CD4-positive, alpha-beta T cell treated with Interleukin-1 beta for 1 hour (primary cell): ENCODE results near the gene TRUB2.
"Not testable (repeated sequence)": the region's sequence is repeated elsewhere in the genome, so short reads cannot be mapped to it uniquely, and the experiment has no call there.

ENCODE experiments used
- DNase-seq, 2 donors: peaks; one replicate each; pipeline ENCODE4 v3.0.0-alpha.2; 2020 to 2022

TRUB2 gene

DNA sequence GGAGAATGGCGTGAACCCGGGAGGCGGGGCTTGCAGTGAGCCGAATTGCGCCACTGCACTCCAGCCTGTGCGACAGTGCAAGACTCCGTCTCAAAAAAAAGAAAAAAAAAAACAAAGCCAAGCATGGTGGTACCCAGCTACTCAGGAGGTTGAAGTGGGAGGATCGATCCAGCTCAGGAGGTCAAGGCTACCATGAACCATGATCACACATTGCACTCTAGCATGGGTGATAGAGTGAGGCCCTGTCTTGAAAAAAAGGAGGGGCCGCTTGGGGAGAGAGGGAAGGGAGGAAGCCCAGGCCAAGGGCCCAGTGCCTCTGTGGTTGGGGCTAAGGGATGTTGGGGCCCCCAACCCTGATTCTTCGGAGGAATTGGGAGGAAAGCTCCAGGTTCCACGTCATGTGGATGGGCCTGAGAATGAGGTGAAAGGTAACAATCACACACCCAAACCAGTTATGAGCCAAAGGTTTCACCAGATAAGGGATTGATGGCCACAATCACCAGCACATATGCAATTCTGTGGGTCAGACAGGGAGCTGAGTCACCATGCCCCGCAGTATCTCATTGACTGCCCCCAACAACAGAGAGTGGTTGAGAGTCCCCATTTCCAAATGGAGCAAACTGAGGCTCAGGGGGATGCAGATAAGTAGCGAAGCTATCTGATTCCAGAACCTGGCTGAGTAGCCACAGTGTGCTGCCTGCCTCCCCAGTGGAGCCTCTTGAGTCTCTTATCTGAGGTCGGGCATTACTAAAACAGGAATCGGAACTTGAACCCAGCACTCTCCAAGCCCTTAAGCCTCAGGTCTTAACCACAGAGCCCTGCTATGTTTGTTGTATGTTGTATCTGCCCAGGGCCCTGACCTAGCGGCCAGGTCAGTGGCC lies 25.7 kb downstream of the TRUB2 start:
- no peak for DNase-seq

DNA sequence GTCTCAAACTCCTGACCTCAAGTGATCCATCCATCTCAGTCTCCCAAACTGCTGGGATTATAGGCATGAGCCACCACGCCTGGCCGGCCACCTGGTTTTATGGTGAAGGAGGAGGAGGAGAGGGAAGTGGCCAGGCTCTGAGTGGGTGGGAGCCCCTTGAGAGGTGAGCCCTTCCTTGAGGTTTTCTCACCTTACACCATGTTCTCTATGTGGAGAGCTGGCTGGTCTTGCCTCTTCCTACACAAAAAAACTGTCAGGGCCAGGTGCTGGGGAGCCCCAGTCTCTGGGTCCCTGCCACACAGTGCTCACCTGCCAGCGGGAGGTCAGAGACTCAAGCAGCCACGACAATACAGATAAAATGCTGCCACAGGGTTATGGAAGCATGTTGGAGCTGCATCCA lies 28.1 kb downstream of the TRUB2 start:
- DNase-seq = no peak

DNA sequence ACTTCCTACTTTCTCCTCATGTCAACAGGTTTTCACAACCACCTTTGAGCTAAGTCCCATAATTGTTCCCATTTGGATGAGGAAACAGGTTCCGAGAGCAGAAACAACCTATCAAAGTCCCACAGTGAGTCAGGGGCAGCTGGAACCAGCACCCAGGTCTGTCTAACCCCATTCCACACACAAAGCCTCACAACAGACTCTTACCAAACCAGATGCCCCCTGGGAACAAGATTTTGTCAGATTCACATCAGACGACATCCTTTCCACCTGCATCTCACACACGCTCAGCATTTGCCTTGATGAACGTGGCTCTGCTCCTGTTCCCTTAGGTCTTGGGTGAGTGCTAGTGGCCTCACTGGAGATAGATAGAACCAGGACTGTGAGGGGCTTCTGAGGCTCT lies 29.2 kb downstream of the TRUB2 start:
- no peak for DNase-seq

DNA sequence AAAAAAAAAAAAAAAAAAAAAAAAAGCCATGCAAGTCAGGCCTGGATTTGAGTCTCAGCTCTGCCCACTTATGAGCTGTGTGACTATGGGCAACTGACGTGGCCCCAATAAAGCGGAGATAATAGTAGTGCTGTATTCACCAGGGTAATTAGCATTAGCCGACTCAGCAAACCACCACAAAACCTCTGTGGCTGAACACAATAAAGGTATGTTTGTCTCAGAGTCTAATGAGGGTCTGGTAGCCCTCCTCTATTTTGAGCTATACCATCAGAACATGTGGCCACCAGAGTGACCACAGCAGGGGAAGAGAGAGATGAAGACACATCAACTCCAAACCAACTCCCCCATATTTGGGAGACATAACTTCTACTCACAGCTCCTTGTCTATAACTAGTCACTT lies 30.2 kb downstream of the TRUB2 start:
- DNase-seq = no peak

DNA sequence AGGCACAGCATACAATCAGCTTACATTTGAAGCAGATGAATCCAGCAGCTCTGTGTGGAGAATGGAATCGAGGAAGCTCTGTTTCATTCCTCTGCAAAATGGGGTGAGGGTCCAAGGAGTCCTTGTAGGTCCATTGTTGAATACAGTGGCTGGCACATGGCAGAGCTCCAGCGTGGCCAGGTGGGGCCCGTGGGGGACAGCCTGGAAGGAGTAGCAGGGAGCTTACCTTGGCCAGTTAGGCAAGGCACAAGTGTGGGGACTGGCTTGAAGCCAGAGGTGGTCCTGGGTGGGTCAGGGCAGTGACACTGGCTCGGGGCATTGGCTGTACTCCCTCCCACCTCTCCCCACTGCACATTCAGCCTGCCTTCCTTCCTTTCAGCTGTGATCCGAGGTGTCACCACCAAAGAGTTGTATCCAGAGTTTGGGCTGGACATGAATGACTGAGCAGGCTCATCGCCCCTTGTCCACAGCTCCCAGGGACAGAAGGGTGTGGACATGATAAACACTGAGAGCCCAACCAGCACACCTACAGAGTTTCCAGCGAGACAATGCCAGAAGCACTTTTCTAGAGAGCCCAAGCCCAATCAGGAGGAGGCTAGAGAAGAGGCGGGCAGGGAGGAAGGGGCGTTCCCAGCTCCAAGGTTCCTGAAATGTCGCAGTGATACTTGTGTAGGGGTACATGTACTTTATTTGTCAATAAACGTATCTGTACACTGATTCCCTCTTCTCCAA lies 33.8 kb downstream of the TRUB2 start:
- DNase-seq = no peak

DNA sequence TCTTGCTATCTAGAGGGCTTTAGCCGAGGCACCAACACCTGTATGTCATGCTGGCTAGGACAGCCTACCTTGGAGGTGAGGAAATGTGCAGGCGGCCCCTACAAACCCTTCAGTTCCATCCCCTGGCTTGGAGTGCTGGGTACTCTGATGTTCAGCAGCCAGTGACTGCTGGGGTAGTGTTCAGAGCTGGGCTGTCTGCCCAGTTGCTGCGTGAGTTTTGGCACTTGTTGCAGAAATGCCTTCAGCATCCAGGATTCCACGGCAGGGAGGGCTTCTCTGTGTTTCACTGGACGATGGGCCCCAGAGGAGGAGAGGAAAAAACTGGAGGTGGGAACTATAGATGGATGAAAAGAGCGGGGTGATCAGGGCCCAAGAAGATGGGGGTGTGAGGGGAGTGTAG lies 35.8 kb downstream of the TRUB2 start:
- no peak for DNase-seq

DNA sequence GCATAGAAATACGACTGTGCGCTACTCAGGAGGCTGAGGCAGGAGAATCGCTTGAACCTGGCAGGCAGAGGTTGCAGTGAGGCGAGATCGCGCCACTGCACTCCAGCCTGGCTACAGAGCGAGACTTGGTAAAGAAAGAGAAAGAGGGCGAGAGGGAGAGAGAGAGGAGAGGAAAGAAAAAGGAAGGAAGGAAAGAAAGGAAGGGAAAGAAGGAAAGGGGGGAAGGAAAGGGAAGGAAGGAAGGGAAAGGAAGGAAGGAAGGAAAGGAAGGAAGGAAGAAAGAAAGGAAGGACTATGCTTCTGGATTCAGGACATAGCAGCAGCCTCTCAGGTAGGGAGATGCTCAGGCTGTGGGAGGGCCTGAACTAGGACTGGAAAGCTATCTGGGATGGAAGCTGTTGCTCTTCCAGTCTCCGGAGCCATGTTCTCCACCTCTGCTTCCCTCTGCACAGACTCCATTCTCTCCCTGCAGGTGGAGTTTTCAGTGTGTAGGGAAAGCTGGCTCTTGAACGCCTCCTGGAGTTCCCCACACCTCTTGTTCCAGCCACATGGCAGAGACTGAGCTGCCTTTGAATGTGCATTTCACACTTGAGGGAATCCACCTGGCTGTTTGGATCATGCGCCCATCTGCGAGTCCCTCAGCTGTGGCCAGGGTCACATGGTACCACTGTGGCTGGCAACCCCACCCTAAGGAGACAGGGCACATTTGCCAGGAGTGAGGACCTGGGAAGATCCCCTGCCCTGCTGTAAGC lies 37.0 kb downstream of the TRUB2 start:
- DNase-seq = no peak

DNA sequence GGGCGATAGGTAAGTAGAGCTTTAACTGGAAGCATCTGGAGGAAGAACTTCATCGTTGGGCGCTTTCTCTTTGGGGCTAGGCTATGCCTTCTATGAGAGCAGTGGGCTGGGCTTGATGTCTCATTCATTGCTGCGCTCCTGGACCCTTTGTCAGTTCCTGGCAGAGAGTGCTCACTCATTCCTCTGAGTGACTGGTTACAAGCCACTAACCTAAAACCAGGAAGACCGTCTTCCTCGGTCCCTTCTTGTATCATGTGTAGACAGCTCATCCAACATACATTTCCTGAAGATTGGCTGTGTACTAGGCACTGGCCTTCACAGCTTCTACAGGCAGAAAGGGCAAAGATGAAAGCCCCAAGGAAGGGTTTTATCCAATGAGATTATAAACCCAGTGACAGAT lies 39.7 kb downstream of the TRUB2 start:
- no peak for DNase-seq

DNA sequence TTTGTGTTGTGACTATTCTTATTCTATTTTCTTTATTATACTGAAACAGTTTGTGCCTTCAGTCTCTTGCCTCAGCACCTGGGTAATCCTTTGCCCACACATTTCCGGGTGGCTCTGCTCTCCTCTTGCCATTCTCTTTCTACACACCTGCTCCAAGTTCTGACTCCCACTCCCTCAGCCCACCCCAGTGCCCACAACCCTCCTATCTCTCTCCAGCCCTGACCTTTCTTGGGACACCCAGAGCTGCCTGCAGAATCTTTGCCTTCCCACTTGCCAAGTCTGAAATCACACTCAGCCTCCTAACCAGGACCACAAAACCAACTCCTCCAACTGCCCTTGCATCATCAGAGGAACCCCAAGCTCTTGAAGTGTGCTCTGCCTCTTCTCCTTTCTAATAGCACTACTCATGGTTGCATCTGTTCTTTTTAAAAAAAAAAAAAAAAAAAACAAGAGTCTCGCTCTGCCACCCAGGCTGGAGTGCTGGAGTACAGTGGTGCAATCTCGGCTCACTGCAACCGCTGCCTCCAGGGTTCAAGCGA lies 42.1 kb downstream of the TRUB2 start:
- DNase-seq = no peak

DNA sequence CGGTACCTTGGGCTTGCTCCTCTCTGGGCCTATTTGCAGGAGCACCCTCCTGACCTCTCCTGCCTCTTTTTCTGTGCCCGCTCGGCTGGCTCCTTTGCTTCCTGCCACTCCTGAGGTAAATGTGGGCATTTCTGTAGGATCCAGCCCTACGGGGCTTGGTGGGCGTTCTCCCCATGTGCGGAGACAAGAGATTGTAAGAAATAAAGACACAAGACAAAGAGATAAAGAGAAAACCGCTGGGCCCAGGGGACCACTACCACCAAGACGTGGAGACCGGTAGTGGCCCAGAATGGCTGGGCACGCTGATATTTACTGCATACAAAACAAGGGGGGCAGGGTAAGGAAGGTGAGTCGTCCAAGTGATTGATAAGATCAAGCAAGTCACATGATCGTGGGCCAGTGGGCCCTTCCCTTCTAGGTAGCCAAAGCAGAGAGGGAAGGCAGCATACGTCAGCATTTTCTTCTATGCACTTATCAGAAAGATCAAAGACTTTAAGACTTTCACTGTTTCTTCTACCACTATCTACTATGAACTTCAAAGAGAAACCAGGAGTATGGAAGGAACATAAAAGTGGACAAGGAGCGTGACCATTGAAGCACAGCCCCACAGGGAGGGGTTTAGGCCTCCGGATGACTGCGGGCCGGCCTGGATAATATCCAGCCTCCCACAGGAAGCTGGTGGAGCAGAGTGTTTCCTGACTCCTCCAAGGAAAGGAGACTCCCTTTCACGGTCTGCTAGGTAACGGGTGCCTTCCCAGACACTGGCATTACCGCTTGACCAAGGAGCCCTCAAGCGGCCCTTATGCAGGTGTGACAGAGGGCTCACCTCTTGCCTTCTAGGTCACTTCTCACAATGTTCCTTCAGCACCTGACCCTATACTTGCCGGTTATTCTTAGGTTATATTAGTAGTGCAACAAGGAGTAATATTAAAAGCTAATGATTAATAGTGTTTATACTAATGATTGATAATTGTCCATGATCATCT lies 42.9 kb downstream of the TRUB2 start:
- DNase-seq = not testable (repeated sequence)

DNA sequence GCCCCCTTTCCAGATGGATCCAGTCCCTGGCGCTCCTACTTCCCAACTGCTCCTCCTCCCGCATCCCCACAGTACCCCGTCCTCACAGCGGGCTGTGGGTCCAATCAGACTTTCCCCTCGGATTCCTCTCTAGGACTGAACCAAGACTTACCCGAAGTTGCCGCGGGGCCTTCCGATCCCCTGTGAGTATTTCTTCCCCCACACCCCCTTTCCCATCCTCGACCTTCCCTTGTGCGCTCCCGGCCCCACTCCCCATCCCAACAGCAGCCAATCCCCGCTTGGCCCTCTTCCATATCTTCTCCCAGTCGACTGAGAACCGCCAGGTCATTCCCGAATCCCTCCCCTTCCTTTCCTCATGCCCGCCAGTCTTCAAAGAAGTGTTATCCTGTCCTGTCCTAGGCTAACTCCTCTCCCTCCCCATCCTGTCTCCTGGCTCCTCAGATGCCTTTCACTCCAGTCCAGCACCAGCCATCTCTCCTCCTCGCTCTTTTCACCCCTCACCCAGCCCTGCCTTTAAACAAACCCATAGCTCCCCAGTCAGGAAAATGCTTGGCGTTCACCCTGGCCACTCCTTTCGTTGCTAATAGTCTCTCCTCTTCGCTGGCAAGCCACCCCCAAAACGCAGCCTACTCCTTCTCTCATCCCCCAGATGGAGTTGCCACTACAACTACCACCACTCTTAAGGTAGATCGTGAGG lies 45.5 kb downstream of the TRUB2 start:
- DNase-seq = no peak

DNA sequence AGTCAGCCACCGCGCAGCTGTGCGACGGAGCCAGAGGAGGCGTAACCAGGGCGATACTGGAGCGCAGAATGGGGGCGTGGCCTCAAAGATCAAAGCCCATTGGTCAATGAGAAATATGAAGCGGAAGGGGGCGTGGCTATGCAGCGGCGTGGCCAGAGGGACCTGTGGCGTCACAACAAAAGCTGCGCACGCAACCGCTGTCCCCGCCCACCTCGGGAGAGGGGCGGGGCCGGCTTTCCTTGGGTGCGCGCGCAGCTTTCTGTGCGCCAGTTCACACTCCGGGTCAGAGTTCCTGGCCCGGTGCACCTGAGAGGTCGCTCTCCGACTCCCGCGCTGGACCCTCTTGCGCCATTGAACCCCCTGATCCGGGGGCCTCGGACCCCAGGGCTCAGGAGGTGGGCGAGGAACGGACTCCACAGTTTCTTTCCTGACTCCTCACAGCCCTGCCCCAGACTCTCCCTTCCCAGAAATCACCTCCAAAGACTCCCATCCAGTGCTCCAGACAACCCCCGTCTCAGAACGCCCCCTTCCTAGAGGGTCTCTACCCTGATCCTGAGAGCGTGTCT lies 46.2 kb downstream of the TRUB2 start, which contains the start of gene SWI5:
Gene SWI5 (plus strand): TSS at position 269 of the 566 bp plus-strand sequence.
- DNase-seq = peak; percentile 99 to 100

DNA sequence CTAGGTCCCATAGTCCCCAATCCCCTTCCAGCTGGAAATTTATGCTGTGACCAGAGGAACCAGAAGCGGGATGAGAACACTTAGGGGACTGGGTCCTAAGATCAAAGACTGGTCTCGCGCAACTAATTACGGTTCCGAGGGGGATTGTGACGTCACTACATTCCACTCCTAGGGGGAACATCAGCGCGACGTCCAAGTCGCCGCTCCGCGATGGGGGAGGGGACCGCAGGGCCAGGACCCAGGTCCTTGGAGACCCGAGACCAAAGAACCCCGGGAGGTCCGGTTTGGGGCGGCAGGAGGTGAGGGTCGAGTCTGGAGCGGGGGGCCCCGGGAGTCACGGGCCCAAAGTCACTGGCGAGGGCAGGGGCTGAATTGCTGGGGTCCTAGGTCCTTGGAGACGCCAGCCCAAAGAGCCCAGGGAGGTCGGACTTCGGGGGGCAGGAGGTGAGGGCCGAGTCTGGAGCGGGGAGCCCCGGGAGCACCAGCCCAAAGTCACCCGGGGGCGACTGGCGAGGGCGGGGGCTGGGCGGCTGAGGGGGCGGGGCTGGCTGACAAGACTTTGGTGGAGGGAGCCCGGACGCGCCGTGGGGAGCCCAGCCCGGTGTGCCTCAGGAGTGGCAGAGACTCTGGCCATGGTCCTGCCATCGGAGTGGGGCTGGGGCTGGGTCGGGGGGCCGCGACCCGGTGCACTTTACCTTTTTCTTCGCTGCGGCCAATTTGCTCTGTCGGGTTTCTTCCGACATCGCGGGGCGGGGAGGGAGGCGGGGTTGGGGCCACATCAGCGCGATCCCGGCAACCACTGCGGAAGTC lies 46.8 kb downstream of the TRUB2 start, which contains the start of gene GOLGA2:
Gene GOLGA2 (minus strand): TSS at position 810 of the 810 bp plus-strand sequence. CDS start 31 bp downstream, at position 779.
- DNase-seq = peak; percentile 4 to 10

DNA sequence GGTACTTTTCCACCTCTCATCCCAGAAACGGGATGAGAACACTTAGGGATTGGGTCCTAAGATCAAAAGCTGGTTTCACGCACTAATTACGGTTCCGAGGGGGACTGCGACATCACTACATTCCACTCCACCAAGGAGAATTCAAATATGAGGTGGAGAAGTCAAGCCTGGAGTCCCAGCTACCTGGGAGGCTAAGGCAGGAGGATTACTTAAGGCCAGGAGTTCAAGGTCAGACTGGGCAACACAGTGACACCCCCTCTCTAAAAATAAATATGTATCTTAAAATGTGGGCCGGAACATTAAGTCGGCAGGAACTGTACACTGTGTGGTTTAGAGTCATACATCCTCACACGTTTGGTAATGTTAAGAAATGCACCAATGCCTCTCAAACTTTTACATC lies 48.0 kb downstream of the TRUB2 start:
- DNase-seq = no peak

DNA sequence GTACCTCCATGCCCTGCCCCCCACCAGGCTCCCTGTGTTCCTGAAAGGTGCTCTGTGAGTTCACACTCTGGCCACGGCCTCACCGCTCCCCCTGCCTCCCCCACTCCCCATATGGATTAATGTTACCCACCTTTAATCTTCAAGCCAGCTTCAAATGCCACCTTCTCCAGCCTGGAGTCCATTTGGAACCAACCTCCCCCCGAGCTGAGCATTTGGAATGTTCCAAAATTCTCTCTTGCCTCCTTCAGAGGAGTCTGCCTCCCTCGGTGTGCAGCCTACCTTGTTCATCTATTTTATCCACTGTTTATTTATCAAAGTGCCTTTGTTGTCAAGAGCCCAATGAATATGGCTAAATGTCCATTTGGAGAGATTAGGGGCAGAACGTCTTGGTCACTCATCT lies 50.7 kb downstream of the TRUB2 start:
- no peak for DNase-seq

DNA sequence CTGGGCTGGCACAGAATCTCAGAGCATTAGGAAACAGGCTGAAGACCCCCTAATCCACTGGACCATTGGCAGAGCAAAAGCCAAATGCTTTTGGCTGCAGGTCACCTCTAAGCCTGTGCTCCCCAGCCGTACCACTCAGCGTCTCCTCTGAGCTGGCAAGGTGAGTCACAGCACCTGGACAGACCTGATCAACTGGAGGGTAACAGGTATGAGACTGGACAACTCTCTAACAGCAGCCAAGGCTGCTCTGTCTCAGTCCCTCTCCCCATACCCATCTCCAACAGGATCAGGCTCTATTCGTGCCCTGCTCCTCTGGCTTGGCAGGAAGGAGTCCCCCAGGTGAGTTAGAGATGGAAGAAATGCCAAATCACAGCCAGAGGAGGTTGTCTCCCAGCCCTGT lies 51.1 kb downstream of the TRUB2 start:
- DNase-seq = no peak

DNA sequence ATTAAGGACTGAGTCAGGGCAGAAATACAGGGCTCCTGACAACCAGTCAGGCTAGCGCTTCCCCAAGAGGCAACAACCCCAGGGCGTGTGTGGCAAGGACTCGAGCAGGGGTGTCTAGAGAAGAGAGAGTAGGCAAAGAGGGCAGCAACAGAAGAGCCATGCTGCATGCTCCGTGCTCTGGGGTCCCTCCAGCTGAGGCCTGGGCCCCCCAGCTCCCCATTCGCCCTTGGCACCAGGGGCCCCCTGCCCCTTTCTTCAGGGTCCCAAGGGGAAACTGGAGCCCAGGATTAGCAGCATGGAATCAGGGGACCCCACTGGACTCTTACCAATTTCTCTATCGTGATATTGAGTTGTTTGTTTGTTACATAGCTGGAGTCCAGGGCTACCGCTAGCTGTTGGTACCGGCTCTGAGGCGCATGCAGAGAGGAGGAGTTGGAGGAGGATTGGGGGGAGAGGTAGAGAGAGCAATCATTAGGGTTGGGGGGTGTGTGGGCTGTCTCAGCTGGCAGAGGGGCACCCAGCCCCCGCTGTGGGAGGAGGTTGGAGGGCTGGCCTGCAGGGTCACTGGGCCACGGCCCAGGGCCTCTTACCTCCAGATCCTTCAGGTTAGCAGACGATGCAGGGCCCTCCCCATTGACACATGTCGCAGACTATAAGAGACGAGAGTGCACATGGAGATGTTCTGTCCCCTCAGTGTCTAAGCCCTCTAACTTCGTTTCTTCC lies 55.2 kb downstream of the TRUB2 start:
- DNase-seq = no peak

DNA sequence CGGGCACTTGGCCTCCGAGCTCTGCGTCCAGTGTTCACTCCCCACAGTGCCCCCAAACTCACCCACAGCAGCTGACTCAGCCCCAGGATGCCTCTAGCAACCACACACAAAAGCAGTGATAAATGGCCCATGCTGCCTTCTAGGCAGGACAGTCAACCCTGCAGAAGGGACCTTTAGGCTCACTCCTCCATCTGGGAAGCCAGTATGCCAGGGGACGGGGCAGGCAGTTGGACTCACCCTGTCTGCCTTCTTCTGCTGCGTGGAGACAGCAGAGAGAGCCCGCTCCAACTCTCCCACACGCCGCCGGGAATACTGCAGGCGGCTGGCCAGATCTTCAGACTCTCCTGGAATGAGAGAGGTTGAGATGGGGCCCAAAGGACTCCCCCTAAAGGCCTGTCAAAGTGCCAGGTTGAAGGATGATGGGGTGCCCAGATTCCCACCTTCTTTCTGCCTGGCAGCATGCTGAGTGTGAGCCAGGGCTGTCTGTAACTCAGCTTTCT lies 56.8 kb downstream of the TRUB2 start:
- DNase-seq = no peak

DNA sequence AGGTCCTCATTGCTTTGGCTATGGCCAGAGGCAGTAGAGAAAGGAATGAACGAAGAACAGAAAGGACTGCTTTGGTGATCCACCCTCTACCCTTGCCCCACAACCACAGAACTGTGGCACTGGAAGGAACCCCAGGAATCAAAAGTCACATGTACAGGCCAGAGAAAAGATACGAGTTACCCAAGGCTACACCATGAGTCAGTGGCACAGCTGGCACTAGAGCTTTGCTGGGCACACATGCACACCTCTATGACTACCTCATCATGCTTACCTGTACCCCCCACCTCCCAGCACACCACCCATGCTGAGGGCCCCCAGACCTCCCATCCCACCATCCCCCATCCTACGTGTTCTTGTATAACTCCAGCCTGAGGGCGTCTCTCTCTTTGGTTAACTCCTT lies 59.6 kb downstream of the TRUB2 start:
- no peak for DNase-seq
